PC-3 (cell line): ENCODE measurements around the gene C4orf46. TPM values are rescaled to one million over a fixed set of nuclear protein-coding genes. Genes with fewer than 3 reads are reported as not detected.
"Not testable (repeated sequence)": the region's sequence is repeated elsewhere in the genome, so short reads cannot be mapped to it uniquely, and the experiment has no call there.

Source experiments
- ATAC-seq: fragments of 200-7000 bp; cut with Tn5 transposase; 2 replicates; pipeline ENCODE4 v1.9.1; 2020; ENCODE audit warnings: mild to moderate bottlenecking, moderate library complexity
- BruUV-seq: library from RNA; stranded (reverse); fragments of 400-500 nt; replicated peaks from 2 replicates; lab custom pipeline; 2021; lab: Mats Ljungman, UMichigan
- CTCF ChIA-PET: fragments of 300-600 bp; sonication (Branson Sonifier 250); formaldehyde crosslinking; loops from one replicate; lab custom pipeline; 2022; ENCODE audit warnings: antibody characterized with exemption; lab: Charles Lee
- POLR2A ChIA-PET: fragments of 300-600 bp; sonication (Branson Sonifier 250); formaldehyde crosslinking; loops from one replicate; lab custom pipeline; 2022; ENCODE audit warnings: antibody characterized with exemption; ENCODE audit not compliant: unreplicated experiment; lab: Charles Lee
- DNase-seq: peaks from one replicate; pipeline ENCODE4 v3.0.0-alpha.2; 2015
- H2AFZ ChIP-seq: fragments of 300-600 bp; sonication (generic); 2 replicates; pipeline ENCODE4 v1.6.0; 2016; ENCODE audit warnings: antibody characterized with exemption, low read length
- H3F3A ChIP-seq: fragments of 300-600 bp; sonication (generic); one replicate; pipeline ENCODE4 v1.6.0; 2017; ENCODE audit warnings: antibody characterized with exemption, low read length, control low read depth, mild to moderate bottlenecking; ENCODE audit not compliant: unreplicated experiment
- H3K27ac ChIP-seq: fragments of 300-600 bp; sonication (generic); 2 replicates; pipeline ENCODE4 v1.5.1; 2016; ENCODE audit warnings: mild to moderate bottlenecking, low read length
- H3K27me3 ChIP-seq: fragments of 300-600 bp; sonication (generic); 2 replicates; pipeline ENCODE4 v1.6.1; 2016; ENCODE audit warnings: low read length, mixed read lengths
- H3K36me3 ChIP-seq: fragments of 300-600 bp; sonication (generic); 2 replicates; pipeline ENCODE4 v1.6.1; 2016; ENCODE audit warnings: low read depth, mixed run types, low read length, mixed read lengths
- H3K4me1 ChIP-seq: fragments of 300-600 bp; sonication (generic); 2 replicates; pipeline ENCODE4 v1.5.1; 2016; ENCODE audit warnings: low read length; ENCODE audit not compliant: insufficient read depth
- H3K4me2 ChIP-seq: fragments of 300-600 bp; sonication (generic); 2 replicates; pipeline ENCODE4 v1.6.0; 2016; ENCODE audit warnings: low read length
- H3K4me3 ChIP-seq: fragments of 300-600 bp; sonication (generic); 2 replicates; pipeline ENCODE4 v1.5.1; 2016; ENCODE audit warnings: mild to moderate bottlenecking, low read length, mixed read lengths
- H3K79me2 ChIP-seq: fragments of 300-600 bp; sonication (generic); 2 replicates; pipeline ENCODE4 v1.6.1; 2017; ENCODE audit warnings: low read length, mixed read lengths
- H3K9ac ChIP-seq: fragments of 300-600 bp; sonication (generic); 2 replicates; pipeline ENCODE4 v1.6.0; 2016; ENCODE audit warnings: mild to moderate bottlenecking, low read length
- H3K9me2 ChIP-seq: fragments of 300-600 bp; sonication (generic); replicated peaks from 2 replicates; pipeline ENCODE4 v1.6.1; 2016; ENCODE audit warnings: mixed run types, low read length, mixed read lengths
- H3K9me3 ChIP-seq: fragments of 300-600 bp; sonication (generic); 2 replicates; pipeline ENCODE4 v1.6.1; 2016; ENCODE audit warnings: low read length, mixed read lengths
- H4K20me1 ChIP-seq: fragments of 300-600 bp; sonication (generic); 2 replicates; pipeline ENCODE4 v1.6.1; 2016; ENCODE audit warnings: low read length, mixed read lengths
- EZH2 ChIP-seq: fragments of 300-600 bp; sonication (generic); IDR thresholded peaks from one replicate; pipeline ENCODE4 v1.6.1; 2017; ENCODE audit warnings: antibody characterized with exemption, mild to moderate bottlenecking, low read length; ENCODE audit not compliant: unreplicated experiment
- EZH2phosphoT487 ChIP-seq: fragments of 300-600 bp; sonication (generic); IDR thresholded peaks from 2 replicates; pipeline ENCODE4 v1.6.1; 2018; ENCODE audit warnings: mild to moderate bottlenecking, antibody characterized with exemption, low read length, borderline replicate concordance
- intact Hi-C: fragments of 100-400 bp; cut with micrococcal nuclease; formaldehyde crosslinking; loops from 2 replicates; pipeline ENCODE4 v1.9.0; 2023
- total RNA-seq: library from RNA; depleted of rRNA; stranded (reverse); fragments of >200 nt; gene quantifications from 2 replicates; pipeline ENCODE4 v1.2.3, GENCODE V29; 2014
- TF ChIP-seq, protein P1 (sequence below): fragments of 300-600 bp; sonication (generic); conservative IDR thresholded peaks from 2 replicates; pipeline ENCODE4 v1.5.1; 2017; ENCODE audit warnings: antibody characterized with exemption, low read depth, mild to moderate bottlenecking, low read length

C4orf46 gene
- total RNA-seq, 1 experiment from 2014 or later: 10.9 TPM

DNA sequence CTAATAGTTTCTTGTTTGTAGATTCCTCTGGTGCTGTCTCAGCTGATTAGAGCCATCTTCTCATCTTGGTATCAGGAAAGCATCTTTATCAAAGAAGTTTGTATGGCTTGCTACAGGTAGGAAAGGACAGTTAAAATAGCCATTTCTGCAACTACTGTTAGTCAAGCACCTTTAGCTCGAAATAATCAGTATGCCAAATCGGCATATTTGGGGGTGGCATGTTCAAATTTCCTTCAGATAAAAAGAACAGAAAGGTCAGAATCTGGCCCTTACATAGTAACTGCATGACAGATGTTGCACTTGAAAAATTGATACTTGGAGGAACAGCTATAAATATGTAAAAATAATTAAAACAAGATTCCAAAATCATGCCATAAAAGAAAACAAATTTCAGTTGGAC is 4.8 kb downstream of the C4orf46 start:
- H2AFZ ChIP-seq: no peak overlapping the region
- intact Hi-C loops: loop anchor here (5.0 kb wide), 1 partner anchor 95 kb away; no protein-coding TSS in a partner anchor
- no peaks in the 10 kb centered on the region for H3K27me3 ChIP-seq
- TF ChIP-seq, protein P1, sequence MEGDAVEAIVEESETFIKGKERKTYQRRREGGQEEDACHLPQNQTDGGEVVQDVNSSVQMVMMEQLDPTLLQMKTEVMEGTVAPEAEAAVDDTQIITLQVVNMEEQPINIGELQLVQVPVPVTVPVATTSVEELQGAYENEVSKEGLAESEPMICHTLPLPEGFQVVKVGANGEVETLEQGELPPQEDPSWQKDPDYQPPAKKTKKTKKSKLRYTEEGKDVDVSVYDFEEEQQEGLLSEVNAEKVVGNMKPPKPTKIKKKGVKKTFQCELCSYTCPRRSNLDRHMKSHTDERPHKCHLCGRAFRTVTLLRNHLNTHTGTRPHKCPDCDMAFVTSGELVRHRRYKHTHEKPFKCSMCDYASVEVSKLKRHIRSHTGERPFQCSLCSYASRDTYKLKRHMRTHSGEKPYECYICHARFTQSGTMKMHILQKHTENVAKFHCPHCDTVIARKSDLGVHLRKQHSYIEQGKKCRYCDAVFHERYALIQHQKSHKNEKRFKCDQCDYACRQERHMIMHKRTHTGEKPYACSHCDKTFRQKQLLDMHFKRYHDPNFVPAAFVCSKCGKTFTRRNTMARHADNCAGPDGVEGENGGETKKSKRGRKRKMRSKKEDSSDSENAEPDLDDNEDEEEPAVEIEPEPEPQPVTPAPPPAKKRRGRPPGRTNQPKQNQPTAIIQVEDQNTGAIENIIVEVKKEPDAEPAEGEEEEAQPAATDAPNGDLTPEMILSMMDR: no peak
- TF ChIP-seq EZH2phosphoT487: no peak
- no peak for TF ChIP-seq EZH2
- H3F3A ChIP-seq: no peaks in the 10 kb centered on the region
- no peak overlapping the region for H3K4me2 ChIP-seq
- no peak overlapping the region for H3K27ac ChIP-seq
- no peaks in the 10 kb centered on the region for H3K9me3 ChIP-seq
- no peaks in the 10 kb centered on the region for H3K9me2 ChIP-seq
- H3K9ac ChIP-seq: no peak overlapping the region
- DNase-seq: no peak
- ATAC-seq: no peak
- H3K79me2 ChIP-seq: peaks cover 45% of the 10 kb centered on the region
- BruUV-seq: no TSS peak
- H3K4me1 ChIP-seq: 0 out of 2 replicates have a peak, but pooled peaks cover 5% of the 10 kb centered on the region
- H4K20me1 ChIP-seq: peaks cover 5% of the 10 kb centered on the region; the same call in 1 of the 2 replicates
- peaks cover 2% of the 10 kb centered on the region for H3K36me3 ChIP-seq
- ChIA-PET POLR2A (no interaction called here), CTCF (no interaction called here)
- H3K4me3 ChIP-seq: no peak overlapping the region

DNA sequence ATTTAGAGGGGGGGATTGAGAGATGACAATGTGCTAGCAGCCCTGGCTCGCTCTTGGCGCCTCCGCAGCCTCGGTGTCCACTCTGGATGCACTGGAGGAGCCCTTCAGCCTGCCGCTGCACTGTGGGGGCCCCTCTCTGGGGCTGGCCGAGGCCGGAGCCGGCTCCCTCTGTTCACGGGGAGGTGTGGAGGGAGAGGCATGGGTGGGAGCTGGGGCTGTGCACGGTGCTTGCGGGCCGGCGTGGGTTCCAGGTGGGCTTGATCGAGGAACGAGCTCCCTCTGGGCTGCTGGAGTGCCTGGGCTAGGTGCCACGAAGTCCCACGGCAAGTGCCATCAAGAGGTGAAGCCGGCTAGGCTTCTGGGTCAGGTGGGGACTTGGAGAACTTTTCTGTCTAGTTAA is 6.9 kb downstream of the C4orf46 start:
- Histone ChIP-seq H3K27ac (no peak overlapping the region), H3F3A (no peaks in the 10 kb centered on the region), H4K20me1 (no peaks in the 10 kb centered on the region), H2AFZ (no peak overlapping the region), H3K9me3 (no peaks in the 10 kb centered on the region), H3K4me2 (no peak overlapping the region), H3K4me3 (no peak overlapping the region), H3K4me1 (no peaks in the 10 kb centered on the region), H3K9ac (no peak overlapping the region), H3K27me3 (no peaks in the 10 kb centered on the region), H3K9me2 (no peaks in the 10 kb centered on the region), H3K36me3 (peaks cover 2% of the 10 kb centered on the region), H3K79me2 (peaks cover 26% of the 10 kb centered on the region)
- DNase-seq (no peak), ATAC-seq (no peak)
- TF ChIP-seq EZH2phosphoT487 (no peak), EZH2 (no peak)
- TF ChIP-seq, protein P1: no peak
- POLR2A ChIA-PET: no interaction called here
- CTCF ChIA-PET: no interaction called here
- BruUV-seq: no TSS peak
- intact Hi-C loops: loop anchor here (5.0 kb wide), 1 partner anchor 93 kb away; no protein-coding TSS in a partner anchor

DNA sequence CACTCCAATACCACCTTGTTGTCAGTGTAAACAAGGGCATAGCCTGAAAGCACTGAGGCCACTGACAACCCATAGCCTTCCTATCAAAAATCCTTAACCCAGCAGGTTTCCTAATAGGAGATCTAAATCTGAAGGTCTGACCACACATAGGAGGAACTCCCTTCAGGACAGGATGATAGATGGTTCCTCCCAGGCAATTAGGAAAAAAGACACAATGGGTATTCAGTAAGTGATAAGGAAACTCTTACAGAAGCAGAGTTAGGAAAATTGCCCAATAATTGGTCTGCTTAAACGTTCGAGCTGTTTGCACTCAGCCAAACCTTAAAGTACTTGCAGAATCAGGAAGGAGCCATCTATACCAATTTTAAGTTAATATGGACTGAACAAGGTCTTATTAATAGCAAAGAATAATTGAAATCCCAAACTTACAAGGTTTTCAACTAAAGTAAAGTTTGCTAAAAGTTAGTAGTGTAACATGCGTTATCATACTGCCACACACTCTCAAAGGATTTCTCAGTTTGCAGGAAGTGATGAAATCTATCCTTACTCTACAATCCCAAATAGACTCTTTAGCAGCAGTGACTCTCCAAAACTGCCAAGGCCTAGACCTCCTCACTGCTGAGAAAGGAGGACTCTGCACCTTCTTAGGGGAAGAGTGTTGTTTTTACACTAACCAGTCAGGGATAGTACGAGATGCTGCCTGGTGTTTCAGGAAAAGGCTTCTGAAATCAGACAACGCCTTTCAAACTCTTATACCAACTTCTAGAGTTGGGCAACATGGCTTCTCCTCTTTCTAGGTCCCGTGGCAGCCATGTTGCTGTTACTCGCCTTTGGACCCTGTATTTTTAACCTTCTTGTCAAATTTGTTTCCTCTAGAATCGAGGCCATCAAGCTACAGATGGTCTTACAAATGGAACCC is 7.7 kb downstream of the C4orf46 start:
- H3K36me3 ChIP-seq, H3K4me3 ChIP-seq, BruUV-seq, H3K4me2 ChIP-seq, H3K4me1 ChIP-seq, intact Hi-C loops, H3F3A ChIP-seq, H3K9me3 ChIP-seq, H3K9me2 ChIP-seq, ATAC-seq, H2AFZ ChIP-seq, H3K27ac ChIP-seq, CTCF ChIA-PET, DNase-seq, H3K27me3 ChIP-seq, POLR2A ChIA-PET, H3K9ac ChIP-seq, H4K20me1 ChIP-seq: not testable (repeated sequence)
- peaks cover 18% of the 10 kb centered on the region for H3K79me2 ChIP-seq

DNA sequence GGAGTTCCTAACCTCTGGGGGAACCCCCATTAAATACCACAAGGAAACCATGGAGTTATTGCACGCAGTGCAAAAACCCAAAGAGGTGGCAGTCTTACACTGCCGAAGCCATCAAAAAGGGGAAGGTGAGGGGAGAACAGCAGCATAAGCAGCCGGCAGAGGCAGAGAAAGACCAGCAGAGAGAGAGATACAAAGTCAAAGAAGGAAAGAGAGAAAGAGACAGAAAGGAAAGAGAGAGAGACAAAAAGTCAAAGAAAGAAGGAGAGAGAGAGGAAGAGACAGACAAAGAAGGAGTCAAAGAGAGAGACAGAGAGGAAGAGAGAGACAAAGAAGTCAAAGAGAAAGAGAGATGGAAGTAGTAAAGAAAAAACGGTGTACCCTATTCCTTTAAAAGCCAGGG is 8.4 kb downstream of the C4orf46 start:
- peaks cover 11% of the 10 kb centered on the region for H3K79me2 ChIP-seq
- H3K27me3 ChIP-seq, H3K4me2 ChIP-seq, POLR2A ChIA-PET, H3K4me1 ChIP-seq, H3K27ac ChIP-seq, H3K4me3 ChIP-seq, H3K9me2 ChIP-seq, CTCF ChIA-PET, H3K9ac ChIP-seq, ATAC-seq, H2AFZ ChIP-seq, BruUV-seq, H3F3A ChIP-seq, H3K9me3 ChIP-seq, H4K20me1 ChIP-seq, H3K36me3 ChIP-seq, DNase-seq, intact Hi-C loops: not testable (repeated sequence)
